ENCODE results near the gene DUSP16.

DUSP16 gene

DNA sequence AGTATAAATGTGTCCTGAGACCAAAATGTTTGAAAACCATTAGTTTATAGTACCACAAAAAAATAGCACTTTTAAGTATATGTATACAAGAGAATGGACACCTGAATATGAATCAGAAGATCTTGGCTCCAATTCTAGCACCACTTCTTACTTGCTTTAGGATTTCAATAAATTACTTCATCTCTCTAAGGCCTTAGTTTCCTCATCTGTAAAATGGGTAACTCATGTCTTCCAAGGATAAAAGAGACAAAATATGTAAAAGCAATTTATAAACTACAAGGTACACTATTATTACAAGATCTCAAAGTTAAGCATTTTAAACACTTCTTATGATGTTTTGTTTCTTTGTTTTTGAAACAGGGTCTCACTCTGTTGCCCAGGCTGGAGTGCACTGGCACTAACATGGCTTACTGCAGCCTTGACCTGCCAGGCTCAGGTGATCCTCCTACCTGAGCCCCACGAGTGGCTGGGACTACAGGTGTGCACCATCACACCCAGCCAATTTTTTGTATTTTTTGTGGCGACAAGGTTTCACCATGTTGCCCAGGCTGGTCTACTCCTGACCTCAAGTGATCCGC is 9.4 kb downstream of the DUSP16 start:
- FAIRE-seq, result no peak
- no peak for DNase-seq (ENCODE audit: insufficient read length, low spot score)
- TF ChIP-seq, protein P1, sequence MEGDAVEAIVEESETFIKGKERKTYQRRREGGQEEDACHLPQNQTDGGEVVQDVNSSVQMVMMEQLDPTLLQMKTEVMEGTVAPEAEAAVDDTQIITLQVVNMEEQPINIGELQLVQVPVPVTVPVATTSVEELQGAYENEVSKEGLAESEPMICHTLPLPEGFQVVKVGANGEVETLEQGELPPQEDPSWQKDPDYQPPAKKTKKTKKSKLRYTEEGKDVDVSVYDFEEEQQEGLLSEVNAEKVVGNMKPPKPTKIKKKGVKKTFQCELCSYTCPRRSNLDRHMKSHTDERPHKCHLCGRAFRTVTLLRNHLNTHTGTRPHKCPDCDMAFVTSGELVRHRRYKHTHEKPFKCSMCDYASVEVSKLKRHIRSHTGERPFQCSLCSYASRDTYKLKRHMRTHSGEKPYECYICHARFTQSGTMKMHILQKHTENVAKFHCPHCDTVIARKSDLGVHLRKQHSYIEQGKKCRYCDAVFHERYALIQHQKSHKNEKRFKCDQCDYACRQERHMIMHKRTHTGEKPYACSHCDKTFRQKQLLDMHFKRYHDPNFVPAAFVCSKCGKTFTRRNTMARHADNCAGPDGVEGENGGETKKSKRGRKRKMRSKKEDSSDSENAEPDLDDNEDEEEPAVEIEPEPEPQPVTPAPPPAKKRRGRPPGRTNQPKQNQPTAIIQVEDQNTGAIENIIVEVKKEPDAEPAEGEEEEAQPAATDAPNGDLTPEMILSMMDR (IDR thresholded peaks at IDR 0.05; ENCODE audit: insufficient read depth, missing control alignments), result no peak

DNA sequence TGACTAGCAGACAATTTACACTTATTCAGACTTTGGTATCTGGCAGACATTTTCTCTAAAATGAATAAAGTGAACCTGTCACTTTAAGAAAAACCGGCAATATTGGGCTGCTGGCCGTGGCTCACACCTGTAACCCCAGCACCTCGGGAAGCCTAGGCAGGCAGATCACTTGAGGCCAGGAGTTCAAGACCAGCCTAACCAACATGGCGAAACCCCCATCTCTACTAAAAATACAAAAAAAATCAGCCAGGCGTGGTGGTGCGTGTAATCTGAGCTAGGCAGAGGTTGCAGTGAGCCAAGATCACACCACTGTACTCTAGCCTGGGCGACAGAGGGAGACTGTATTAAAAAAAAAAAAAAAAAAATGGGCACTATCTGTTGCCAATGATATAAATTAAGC is 11.5 kb downstream of the DUSP16 start:
- DNase-seq (ENCODE audit: insufficient read length, low spot score) (no peak), FAIRE-seq (no peak)
- TF ChIP-seq, protein P1 (IDR thresholded peaks at IDR 0.05; ENCODE audit: insufficient read depth, missing control alignments), result no peak

DNA sequence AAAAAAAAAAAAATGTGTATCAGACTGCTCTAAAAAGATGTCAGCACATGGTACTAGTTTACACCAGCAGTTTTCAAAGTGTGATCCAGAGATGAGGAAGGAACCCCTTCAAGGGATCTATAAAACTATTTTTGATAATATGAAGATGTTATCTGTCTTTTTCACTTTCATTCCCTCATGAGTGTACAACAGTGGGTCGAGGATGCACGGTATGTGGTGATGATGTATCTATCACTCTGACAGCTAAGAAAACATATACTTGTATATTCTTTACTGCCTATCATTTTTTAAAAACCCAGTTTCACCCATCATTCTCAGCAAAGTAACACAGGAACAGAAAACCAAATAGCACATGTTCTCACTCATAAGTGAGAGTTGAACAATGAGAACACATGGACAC is 12.4 kb downstream of the DUSP16 start:
- TF ChIP-seq, protein P1 (IDR thresholded peaks at IDR 0.05; ENCODE audit: insufficient read depth, missing control alignments), result no peak
- FAIRE-seq (no peak), DNase-seq (ENCODE audit: insufficient read length, low spot score) (no peak)

DNA sequence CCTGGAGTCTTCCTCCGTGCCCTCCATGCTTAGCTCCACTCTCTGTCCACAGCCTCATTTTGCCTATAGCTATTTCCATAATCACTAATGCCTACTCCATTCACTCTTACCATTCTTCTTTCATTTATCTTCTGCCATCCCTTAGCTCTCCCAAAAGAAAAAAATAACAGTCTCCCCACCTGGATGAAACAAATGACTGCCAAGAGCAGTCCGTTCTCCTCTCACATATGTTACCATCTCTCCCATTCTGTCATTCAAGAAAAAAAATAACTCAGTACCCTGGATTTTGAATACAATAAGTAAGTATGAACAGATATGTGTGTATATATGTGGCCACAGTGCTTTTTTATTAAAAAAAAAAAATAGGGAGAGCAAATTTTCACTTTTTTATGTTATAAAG is 13.2 kb downstream of the DUSP16 start:
- TF ChIP-seq, protein P1 (IDR thresholded peaks at IDR 0.05; ENCODE audit: insufficient read depth, missing control alignments), result no peak
- no peak for DNase-seq (ENCODE audit: insufficient read length, low spot score)
- no peak for FAIRE-seq

DNA sequence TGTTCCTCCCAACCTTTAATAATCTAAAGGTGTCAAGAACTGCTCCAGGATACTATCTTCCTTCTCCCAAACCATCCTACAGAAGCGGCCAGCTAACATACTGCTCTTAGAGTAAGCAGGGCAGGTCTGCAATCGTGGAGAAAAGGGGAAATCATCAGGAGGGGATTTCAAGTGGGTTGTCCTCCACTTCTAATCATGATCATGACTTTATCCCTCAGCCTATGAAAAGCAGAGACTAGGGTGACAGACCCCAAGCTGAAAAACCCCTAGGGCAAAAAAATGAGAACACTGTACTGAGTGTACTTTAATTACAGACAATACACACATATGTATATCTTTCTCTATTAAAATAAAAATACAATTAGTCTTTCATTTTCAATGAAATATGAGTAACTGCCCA is 13.9 kb downstream of the DUSP16 start:
- TF ChIP-seq, protein P1 (IDR thresholded peaks at IDR 0.05; ENCODE audit: insufficient read depth, missing control alignments), result no peak
- FAIRE-seq (no peak), DNase-seq (ENCODE audit: insufficient read length, low spot score) (no peak)

DNA sequence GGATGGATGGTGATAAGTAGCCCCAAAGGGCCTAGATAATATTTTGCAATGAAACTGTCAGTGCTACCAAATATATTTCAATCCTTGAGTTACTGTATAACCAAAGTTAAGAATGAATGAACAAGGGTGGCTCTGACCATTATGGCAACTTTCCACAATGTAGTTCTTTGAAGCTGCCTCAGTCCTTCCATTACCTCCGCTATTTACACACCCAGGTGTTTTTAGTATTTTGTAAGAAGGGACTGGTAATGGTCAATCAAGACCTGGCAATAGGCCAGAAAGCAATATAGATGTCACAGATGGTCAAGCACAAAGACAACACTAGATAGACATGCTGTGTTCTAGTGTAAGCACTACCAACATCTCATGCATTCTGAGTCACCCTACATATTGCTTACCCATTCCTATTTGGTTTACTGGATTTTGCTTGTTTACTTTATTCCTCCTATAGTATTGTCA is 16.3 kb downstream of the DUSP16 start:
- TF ChIP-seq, protein P1 (IDR thresholded peaks at IDR 0.05; ENCODE audit: insufficient read depth, missing control alignments), result no peak
- DNase-seq (ENCODE audit: insufficient read length, low spot score) (no peak), FAIRE-seq (no peak)

DNA sequence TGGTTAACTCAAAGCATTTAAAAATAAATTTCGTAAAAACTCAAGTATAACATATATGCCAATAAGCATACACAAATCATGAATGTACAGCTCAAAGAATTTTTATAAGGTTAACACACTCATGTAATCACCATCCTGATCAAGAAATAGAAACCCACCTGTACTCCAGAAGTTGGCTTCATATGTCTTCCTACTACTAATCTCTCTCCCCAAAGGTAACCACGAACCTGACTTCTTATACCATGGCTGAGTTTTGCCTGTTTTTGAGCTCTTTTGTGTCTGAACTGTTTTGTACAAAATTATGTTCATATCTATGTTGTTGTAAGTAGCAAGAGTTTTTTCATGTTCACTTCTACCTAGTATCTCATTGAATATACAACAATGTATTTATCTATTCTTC is 18.7 kb downstream of the DUSP16 start:
- TF ChIP-seq, protein P1 (IDR thresholded peaks at IDR 0.05; ENCODE audit: insufficient read depth, missing control alignments), result no peak
- DNase-seq (ENCODE audit: insufficient read length, low spot score) (no peak), FAIRE-seq (no peak)

All from D721Med (cell line).